ENCODE measurements around the gene BMAL1. TPM values are rescaled to one million over a fixed set of nuclear protein-coding genes. Genes with fewer than 3 reads are reported as not detected.

Gene BMAL1
- total RNA-seq, 4 donors from 2014 or later: 57.8 to 143 (median 80.8) TPM

DNA sequence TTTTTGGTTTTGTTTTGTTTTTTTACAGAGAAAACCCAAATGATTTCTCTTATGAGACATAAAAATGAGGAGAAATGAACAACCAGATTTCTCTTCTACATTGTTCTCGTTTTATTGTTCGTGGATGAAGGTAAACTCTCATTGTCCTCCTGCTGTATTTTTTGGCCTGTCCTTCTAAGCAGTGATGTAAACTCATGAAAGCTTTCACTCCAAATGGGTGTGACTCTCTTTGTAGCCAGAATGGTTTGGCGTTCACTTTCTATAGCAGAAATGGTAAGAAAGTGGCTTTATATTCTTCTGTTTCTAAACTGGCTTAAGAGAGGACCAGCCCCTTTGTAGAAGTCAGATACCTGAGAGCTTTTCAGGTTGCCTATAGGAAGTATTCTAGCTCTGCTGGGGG lies 15.5 kb upstream of the BMAL1 start:
- H3K4me1 ChIP-seq: peaks cover 50% of the 10 kb centered on the region
- WGBS: 9% methylated on average over 3 of the region's 3 CpGs
- TF ChIP-seq EP300 (IDR thresholded peaks at IDR 0.05): no peak
- no peak for TF ChIP-seq POLR2A (IDR thresholded peaks at IDR 0.05)
- TF ChIP-seq CTCF (IDR thresholded peaks at IDR 0.05): no peak
- TF ChIP-seq POLR2AphosphoS5 (IDR thresholded peaks at IDR 0.05): no peak
- no peak overlapping the region for H3K4me3 ChIP-seq
- H3K9me3 ChIP-seq: no peaks in the 10 kb centered on the region
- peak overlapping the region; percentile 92 for H3K27ac ChIP-seq
- H3K36me3 ChIP-seq: no peaks in the 10 kb centered on the region
- no peaks in the 10 kb centered on the region for H3K27me3 ChIP-seq
- no peak for DNase-seq (ENCODE audit: low spot score in 2 of 2)

GRCh38 chr11:13268791-13269190 lies 8.8 kb upstream of the BMAL1 start:
- Histone ChIP-seq H3K4me1 (peaks cover 27% of the 10 kb centered on the region), H3K36me3 (no peaks in the 10 kb centered on the region), H3K4me3 (no peak overlapping the region), H3K27ac (peak overlapping the region; percentile 63), H3K27me3 (no peaks in the 10 kb centered on the region), H3K9me3 (no peaks in the 10 kb centered on the region)
- no peak for DNase-seq (ENCODE audit: low spot score in 2 of 2)
- TF ChIP-seq POLR2A (IDR thresholded peaks at IDR 0.05) (no peak), CTCF (IDR thresholded peaks at IDR 0.05) (no peak), EP300 (IDR thresholded peaks at IDR 0.05) (no peak), POLR2AphosphoS5 (IDR thresholded peaks at IDR 0.05) (no peak)

DNA sequence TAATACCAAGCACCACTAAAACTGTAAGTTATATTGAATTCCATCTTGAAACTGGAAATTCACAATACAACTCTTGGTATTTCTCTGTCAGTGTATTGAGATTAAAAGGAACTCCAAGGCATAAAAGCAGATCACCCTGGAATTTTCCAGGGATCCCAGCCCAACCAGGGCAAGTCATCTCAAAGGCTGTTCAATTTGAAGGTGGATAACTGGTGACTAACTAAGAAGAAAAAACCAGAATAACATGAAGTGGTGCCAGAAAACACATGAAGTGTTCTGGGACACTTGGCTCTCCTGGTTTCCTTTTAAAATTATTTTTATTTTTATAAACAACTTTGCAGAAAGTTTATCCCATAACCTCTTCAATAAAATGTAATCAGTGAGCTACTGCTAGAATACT lies 7.8 kb upstream of the BMAL1 start:
- TF ChIP-seq CTCF (IDR thresholded peaks at IDR 0.05) (no peak), EP300 (IDR thresholded peaks at IDR 0.05) (no peak), POLR2AphosphoS5 (IDR thresholded peaks at IDR 0.05) (no peak), POLR2A (IDR thresholded peaks at IDR 0.05) (no peak)
- H3K9me3 ChIP-seq: no peaks in the 10 kb centered on the region
- no peaks in the 10 kb centered on the region for H3K36me3 ChIP-seq
- no peak for DNase-seq (ENCODE audit: low spot score in 2 of 2)
- H3K4me3 ChIP-seq: no peak overlapping the region
- peaks cover 23% of the 10 kb centered on the region for H3K4me1 ChIP-seq
- H3K27me3 ChIP-seq: no peaks in the 10 kb centered on the region
- peak overlapping the region; percentile 63 for H3K27ac ChIP-seq

DNA sequence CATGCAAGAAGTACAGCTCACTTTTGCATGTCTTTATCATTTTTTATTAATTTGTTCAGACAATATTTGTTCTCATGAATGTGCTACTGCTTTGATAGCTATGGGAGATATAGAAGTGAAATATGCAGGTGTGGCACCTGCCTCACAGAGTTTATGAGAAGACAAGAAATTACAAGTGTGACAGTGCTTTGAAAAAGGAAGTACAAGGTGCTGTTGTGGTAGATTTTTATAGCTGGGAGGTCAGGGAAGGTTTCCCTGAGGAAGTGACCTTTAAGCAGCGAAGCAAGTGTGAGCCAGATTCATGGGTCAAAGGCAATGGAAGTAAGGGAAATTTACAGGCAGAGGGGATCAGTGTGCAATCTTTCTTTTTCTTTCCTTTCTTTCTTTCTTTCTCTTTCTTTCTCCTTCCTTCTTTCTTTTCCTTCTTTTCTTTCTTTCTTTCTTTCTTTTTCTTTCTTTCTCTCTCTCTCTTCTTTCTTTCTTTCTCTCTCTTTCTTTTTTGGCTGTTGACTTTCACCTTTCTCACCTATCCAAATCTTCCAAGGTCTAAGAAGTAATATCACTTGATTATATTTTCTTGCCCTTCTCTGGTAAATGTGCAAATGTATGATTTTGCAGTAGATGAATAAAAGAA lies 6.4 kb upstream of the BMAL1 start:
- TF ChIP-seq EP300 (IDR thresholded peaks at IDR 0.05): no peak
- TF ChIP-seq POLR2A (IDR thresholded peaks at IDR 0.05): no peak
- no peak for TF ChIP-seq POLR2AphosphoS5 (IDR thresholded peaks at IDR 0.05)
- TF ChIP-seq CTCF (IDR thresholded peaks at IDR 0.05): no peak
- 35% methylated on average over 1 of the region's 1 CpG for whole genome bisulfite sequencing
- Histone ChIP-seq H3K36me3 (no peaks in the 10 kb centered on the region), H3K4me3 (no peak overlapping the region), H3K27ac (no peak overlapping the region), H3K4me1 (peaks cover 25% of the 10 kb centered on the region), H3K9me3 (no peaks in the 10 kb centered on the region), H3K27me3 (no peaks in the 10 kb centered on the region)
- DNase-seq (ENCODE audit: low spot score in 2 of 2): no peak

DNA sequence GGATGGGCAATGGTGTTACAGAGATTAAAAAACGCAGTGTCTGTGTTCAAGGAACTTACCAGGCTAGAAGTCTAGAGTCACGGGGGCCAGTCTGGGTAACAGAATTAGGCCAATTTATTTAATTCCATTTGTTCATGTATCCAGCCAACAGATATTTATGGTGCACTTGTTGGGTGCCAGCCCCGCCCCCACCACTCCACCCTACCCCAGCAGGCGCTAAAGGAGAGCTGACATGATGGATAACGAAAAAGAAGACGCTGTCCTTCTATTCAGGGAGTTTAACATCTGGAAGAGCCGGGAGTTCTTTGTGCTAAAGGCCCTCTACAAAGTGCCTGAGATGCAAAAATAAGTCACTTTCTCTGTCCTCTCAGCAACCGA lies 1.1 kb upstream of the BMAL1 start:
- 11% methylated on average over 8 of the region's 8 CpGs for WGBS

More for the DNA sequence above, 1.1 kb upstream of the BMAL1 start:
- Histone ChIP-seq H3K9me3 (no peaks in the 10 kb centered on the region), H3K4me1 (peaks cover 25% of the 10 kb centered on the region), H3K36me3 (no peaks in the 10 kb centered on the region), H3K27me3 (no peaks in the 10 kb centered on the region), H3K4me3 (peak overlapping the region; percentile 70), H3K27ac (peak overlapping the region; percentile 98)
- DNase-seq (ENCODE audit: low spot score in 2 of 2): no peak
- TF ChIP-seq EP300 (IDR thresholded peaks at IDR 0.05) (no peak), CTCF (IDR thresholded peaks at IDR 0.05) (no peak), POLR2AphosphoS5 (IDR thresholded peaks at IDR 0.05) (no peak), POLR2A (IDR thresholded peaks at IDR 0.05) (no peak)

Measured in suprapubic skin (tissue), 4 donors.